WTC11 (cell line): ENCODE data around the gene SLC44A3.
"Not testable (repeated sequence)": the region's sequence is repeated elsewhere in the genome, so short reads cannot be mapped to it uniquely, and the experiment has no call there.

Experiments
- ATF2 ChIP-seq: sonication (generic); formaldehyde crosslinking; IDR thresholded peaks from 2 replicates; pipeline ENCODE4 v1.8.1; 2022; ENCODE audit warnings: low read depth, missing genetic modification reagents, borderline replicate concordance
- USF2 ChIP-seq: sonication (generic); formaldehyde crosslinking; IDR thresholded peaks from 2 replicates; pipeline ENCODE4 v1.8.1; 2023; ENCODE audit warnings: mild to moderate bottlenecking, missing genetic modification reagents, moderate library complexity
- ZBTB43 ChIP-seq: sonication (generic); formaldehyde crosslinking; IDR thresholded peaks from 2 replicates; pipeline ENCODE4 v1.8.1; 2023; ENCODE audit warnings: mild to moderate bottlenecking, missing genetic modification reagents
- TF ChIP-seq, protein P1 (sequence below): sonication (generic); formaldehyde crosslinking; IDR thresholded peaks from 2 replicates; pipeline ENCODE4 v1.8.0; 2022; ENCODE audit warnings: mild to moderate bottlenecking, missing genetic modification reagents

DNA sequence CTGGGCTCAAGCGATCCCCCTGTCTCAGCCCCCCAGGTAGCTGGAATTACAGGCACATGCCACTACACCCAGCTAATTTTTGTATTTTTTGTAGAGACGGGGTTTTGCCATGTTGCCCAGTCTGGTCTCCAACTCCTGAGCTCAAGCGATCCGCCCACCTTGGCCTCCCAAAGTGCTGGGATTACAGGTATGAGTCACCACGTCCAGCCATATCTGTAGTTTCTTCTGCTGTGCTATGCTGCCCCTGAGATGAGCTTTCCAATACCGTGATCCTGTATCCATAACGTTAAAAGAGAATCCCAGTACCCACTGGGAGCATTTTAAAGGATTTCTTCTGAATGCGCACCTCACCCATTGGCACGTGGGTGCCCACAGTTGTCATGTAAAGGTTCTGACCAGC lies 20.2 kb downstream of the SLC44A3 start:
- TF ChIP-seq USF2; ZBTB43 (CRISPR knock-in tag); ATF2 (CRISPR knock-in tag): not testable (repeated sequence)
- TF ChIP-seq, protein P1, sequence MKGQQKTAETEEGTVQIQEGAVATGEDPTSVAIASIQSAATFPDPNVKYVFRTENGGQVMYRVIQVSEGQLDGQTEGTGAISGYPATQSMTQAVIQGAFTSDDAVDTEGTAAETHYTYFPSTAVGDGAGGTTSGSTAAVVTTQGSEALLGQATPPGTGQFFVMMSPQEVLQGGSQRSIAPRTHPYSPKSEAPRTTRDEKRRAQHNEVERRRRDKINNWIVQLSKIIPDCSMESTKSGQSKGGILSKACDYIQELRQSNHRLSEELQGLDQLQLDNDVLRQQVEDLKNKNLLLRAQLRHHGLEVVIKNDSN (CRISPR knock-in tag), result not testable (repeated sequence)
